Keratinocyte (primary cell): ENCODE measurements around the gene GLRX5. TPM values are rescaled to one million over a fixed set of nuclear protein-coding genes. Genes with fewer than 3 reads are reported as not detected.
A peak's percentile ranks its signal among the peaks of the same experiment; 100 is the strongest.

Experiments
- DNase-seq: peaks from one replicate; pipeline ENCODE4 v3.0.0-alpha.2; 2011; ENCODE audit warnings: low read depth, missing footprints, low spot score
- FAIRE-seq: peaks from 2 replicates; lab custom pipeline; 2011; peaks lifted over from hg19 to GRCh38; lab: Jason Lieb, UNC
- H2AFZ ChIP-seq: 2 replicates; pipeline ENCODE4 v1.6.0; 2012; ENCODE audit warnings: low read length, control low read depth, inconsistent platforms; ENCODE audit not compliant: control insufficient read depth
- H3K27ac ChIP-seq: 2 replicates; pipeline ENCODE4 v1.5.1; 2011; ENCODE audit warnings: low read length; ENCODE audit not compliant: control insufficient read depth, insufficient read depth
- H3K27me3 ChIP-seq: 3 replicates; pipeline ENCODE4 v1.6.0; 2011; ENCODE audit warnings: low read length; ENCODE audit not compliant: control insufficient read depth, insufficient read depth; ENCODE audit errors: extremely low read depth
- H3K36me3 ChIP-seq, 2 experiments: 2 replicates in 1 of 2; 3 replicates in 1 of 2; pipeline ENCODE4 v1.5.1; 2011; ENCODE audit warnings: low read length in 2 of 2, mild to moderate bottlenecking in 1 of 2; ENCODE audit not compliant: control insufficient read depth in 2 of 2, insufficient read depth in 2 of 2; ENCODE audit errors: extremely low read depth in 1 of 2
- H3K4me1 ChIP-seq: 3 replicates; pipeline ENCODE4 v1.5.1; 2011; ENCODE audit warnings: low read length; ENCODE audit not compliant: control insufficient read depth, insufficient read depth; ENCODE audit errors: extremely low read depth
- H3K4me2 ChIP-seq: 3 replicates; pipeline ENCODE4 v1.6.0; 2011; ENCODE audit warnings: low read depth, low read length; ENCODE audit not compliant: control insufficient read depth, insufficient read depth; ENCODE audit errors: extremely low read depth
- H3K4me3 ChIP-seq, 3 experiments: fragments of 200-600 bp in 1 of 3; sonication (generic) in 1 of 3; 2 replicates in 2 of 3; 3 replicates in 1 of 3; pipeline ENCODE4 v1.5.1; 2011 to 2016; ENCODE audit warnings: low read length in 3 of 3, mild to moderate bottlenecking in 3 of 3, control low read depth in 2 of 3, inconsistent platforms in 1 of 3, low read depth in 1 of 3, mixed read lengths in 1 of 3, mixed run types in 1 of 3, moderate library complexity in 1 of 3; ENCODE audit not compliant: control insufficient read depth in 2 of 3, insufficient read depth in 2 of 3; ENCODE audit errors: extremely low read depth in 1 of 3
- H3K79me2 ChIP-seq: 2 replicates; pipeline ENCODE4 v1.6.0; 2012; ENCODE audit warnings: low read length; ENCODE audit not compliant: control insufficient read depth, insufficient read depth
- H3K9ac ChIP-seq: 3 replicates; pipeline ENCODE4 v1.6.0; 2011; ENCODE audit warnings: low read length; ENCODE audit not compliant: control insufficient read depth, insufficient read depth; ENCODE audit errors: extremely low read depth
- H3K9me1 ChIP-seq: 3 replicates; pipeline ENCODE4 v1.6.0; 2011; ENCODE audit warnings: low read length; ENCODE audit not compliant: control insufficient read depth, insufficient read depth; ENCODE audit errors: extremely low read depth
- H3K9me3 ChIP-seq: 2 replicates; pipeline ENCODE4 v1.5.1; 2012; ENCODE audit warnings: low read depth, low read length; ENCODE audit not compliant: control insufficient read depth
- H4K20me1 ChIP-seq: 3 replicates; pipeline ENCODE4 v1.6.0; 2011; ENCODE audit warnings: low read length; ENCODE audit not compliant: control insufficient read depth, insufficient read depth; ENCODE audit errors: extremely low read depth
- CTCF ChIP-seq, 3 experiments: IDR thresholded peaks in 1 of 3; conservative IDR thresholded peaks in 1 of 3; optimal IDR thresholded peaks in 1 of 3; 2 replicates in 2 of 3; 3 replicates in 1 of 3; pipeline versions ENCODE3 to v1.5.1; 2011; ENCODE audit warnings: low read length in 3 of 3, mild to moderate bottlenecking in 3 of 3, moderate library complexity in 2 of 3, control low read depth in 1 of 3, inconsistent platforms in 1 of 3; ENCODE audit not compliant: insufficient read depth in 2 of 3; ENCODE audit errors: extremely low read depth in 1 of 3
- EZH2 ChIP-seq: IDR thresholded peaks from one replicate; pipeline ENCODE4 v1.6.1; 2012; ENCODE audit warnings: inconsistent platforms, mild to moderate bottlenecking, low read length, moderate library complexity
- dilution Hi-C: fragments of 300-500 bp; cut with MboI; formaldehyde crosslinking; loops from one replicate; pipeline ENCODE4 v1.7.0; 2020; ENCODE audit warnings: low sequenced_read_pairs; ENCODE audit not compliant: extremely low pct_ligation_motif_present
- polyA plus RNA-seq, 5 experiments: library from polyadenylated mRNA; depleted of rRNA in 3 of 5; stranded (reverse) in 3 of 5; stranded (forward) in 1 of 5; unstranded in 1 of 5; fragments of >200 nt; gene quantifications; 1 replicate in 1 of 5; 2 replicates in 3 of 5; 3 replicates in 1 of 5; pipeline versions ENCODE4 v1.2.1 to v1.2.3, GENCODE V29; 2011 to 2012; ENCODE audit warnings: missing spikeins in 2 of 5, low read depth in 1 of 5, low replicate concordance in 1 of 5

Gene GLRX5
- polyA plus RNA-seq, 1 donor (not counting 4 experiments of a cell fraction or from before 2014, with no cell fraction given), result 60.9 TPM

DNA sequence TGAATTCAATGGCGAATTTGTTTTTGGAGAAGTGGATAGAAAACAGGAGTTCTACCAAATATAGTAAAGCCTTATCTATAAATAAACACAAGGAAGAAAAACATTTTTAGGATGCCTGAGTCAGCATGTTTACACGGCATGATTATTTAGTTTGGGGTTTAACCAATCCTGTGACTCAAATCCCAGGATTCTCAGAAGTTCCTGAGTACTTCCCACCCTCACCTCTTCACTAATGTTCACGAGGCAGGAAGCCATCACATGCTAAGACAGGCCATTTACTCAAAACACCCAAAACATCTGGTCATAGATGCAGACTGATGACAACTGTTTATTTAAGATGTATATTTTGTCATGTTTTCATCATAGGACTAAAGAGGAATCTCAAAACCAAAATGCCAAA lies 3.4 kb upstream of the GLRX5 start:
- no peak overlapping the region for H3K9ac ChIP-seq
- peaks cover 11% of the 10 kb centered on the region for H4K20me1 ChIP-seq
- FAIRE-seq (no peak), DNase-seq (no peak)
- dilution Hi-C loops, result no loop called here
- H3K4me1 ChIP-seq, result peaks cover 46% of the 10 kb centered on the region
- no peak overlapping the region for H2AFZ ChIP-seq
- H3K4me3 ChIP-seq, result no peak overlapping the region
- peak overlapping the region; percentile 39 for H3K27ac ChIP-seq
- peaks cover 2% of the 10 kb centered on the region for H3K9me1 ChIP-seq
- H3K36me3 ChIP-seq, result peaks cover 1 to 6% of the 10 kb centered on the region in 2 experiments
- H3K9me3 ChIP-seq, result no peaks in the 10 kb centered on the region
- peaks cover 67% of the 10 kb centered on the region for H3K79me2 ChIP-seq
- peak overlapping the region; percentile 97 for H3K4me2 ChIP-seq
- TF ChIP-seq EZH2 (no peak), CTCF (optimal IDR thresholded peaks at IDR 0.05 in 1 of 3, IDR thresholded peaks at IDR 0.05 in 1 of 3, conservative IDR thresholded peaks at IDR 0.05 in 1 of 3; ENCODE audit: extremely low read depth in 1 of 3, insufficient read depth in 2 of 3, low read length in 3 of 3) (no peak)
- H3K27me3 ChIP-seq, result no peaks in the 10 kb centered on the region

- TF ChIP-seq CTCF (optimal IDR thresholded peaks at IDR 0.05 in 1 of 3, IDR thresholded peaks at IDR 0.05 in 1 of 3, conservative IDR thresholded peaks at IDR 0.05 in 1 of 3; ENCODE audit: extremely low read depth in 1 of 3, insufficient read depth in 2 of 3, low read length in 3 of 3) (no peak), EZH2 (no peak)
- Histone ChIP-seq H3K9ac (no peak overlapping the region), H3K4me1 (peaks cover 47% of the 10 kb centered on the region), H3K9me1 (peaks cover 2% of the 10 kb centered on the region), H3K4me2 (peak overlapping the region; percentile 97), H3K27ac (peak overlapping the region; percentile 39), H3K9me3 (no peaks in the 10 kb centered on the region), H3K27me3 (no peaks in the 10 kb centered on the region), H3K79me2 (peaks cover 72% of the 10 kb centered on the region), H2AFZ (no peak overlapping the region), H3K36me3 (peaks cover 1 to 6% of the 10 kb centered on the region in 2 experiments), H4K20me1 (peaks cover 11% of the 10 kb centered on the region), H3K4me3 (peak overlapping the region in 2 of 3 experiments; percentile 83 to 94)
- dilution Hi-C loops, result no loop called here
- DNase-seq (no peak), FAIRE-seq (no peak)
Observed at GRCh38 chr14:95531969-95532368, 2.9 kb upstream of the GLRX5 start.
